SIG-M5 (cell line): ENCODE measurements around the gene AHCYL2.
"Not testable (repeated sequence)": the region's sequence is repeated elsewhere in the genome, so short reads cannot be mapped to it uniquely, and the experiment has no call there.

Experiments
- DNase-seq: peaks from one replicate; lab custom pipeline; 2025; lab: John Stamatoyannopoulos, UW

The AHCYL2 gene

GRCh38 chr7:129423700-129424410, 199.0 kb downstream of the AHCYL2 start:
- DNase-seq: no peak

GRCh38 chr7:129426482-129426881, 201.7 kb downstream of the AHCYL2 start:
- DNase-seq: no peak

- DNase-seq: no peak
Observed at GRCh38 chr7:129427526-129428045, 202.8 kb downstream of the AHCYL2 start.

- no peak for DNase-seq
Observed at GRCh38 chr7:129431911-129432643, 207.2 kb downstream of the AHCYL2 start.

GRCh38 chr7:129433847-129434674, 209.2 kb downstream of the AHCYL2 start, which contains the start of gene STRIP2:
Gene STRIP2, plus strand, starts transcription at chr7:129434432. Its CDS starts 41 bp downstream, at chr7:129434473.
- no peak for DNase-seq

GRCh38 chr7:129434675-129435318, 210.0 kb downstream of the AHCYL2 start:
- no peak for DNase-seq

- no peak for DNase-seq
Observed at GRCh38 chr7:129435414-129435829, 210.6 kb downstream of the AHCYL2 start.

- no peak for DNase-seq
Observed at GRCh38 chr7:129436335-129436923, 211.6 kb downstream of the AHCYL2 start.

GRCh38 chr7:129437190-129437589, 212.4 kb downstream of the AHCYL2 start:
- DNase-seq: no peak

GRCh38 chr7:129438281-129438838, 213.5 kb downstream of the AHCYL2 start:
- DNase-seq: no peak

GRCh38 chr7:129438839-129439651, 214.2 kb downstream of the AHCYL2 start:
- no peak for DNase-seq

- no peak for DNase-seq
Observed at GRCh38 chr7:129439963-129440625, 215.3 kb downstream of the AHCYL2 start.

GRCh38 chr7:129443612-129444011, 218.8 kb downstream of the AHCYL2 start:
- no peak for DNase-seq

- not testable (repeated sequence) for DNase-seq
Observed at GRCh38 chr7:129444776-129445175, 219.9 kb downstream of the AHCYL2 start.

- DNase-seq: not testable (repeated sequence)
Observed at GRCh38 chr7:129446925-129447324, 222.1 kb downstream of the AHCYL2 start.

- not testable (repeated sequence) for DNase-seq
Observed at GRCh38 chr7:129447445-129447844, 222.6 kb downstream of the AHCYL2 start.

- not testable (repeated sequence) for DNase-seq
Observed at GRCh38 chr7:129448608-129449007, 223.8 kb downstream of the AHCYL2 start.

- DNase-seq: no peak
Observed at GRCh38 chr7:129450295-129450694, 225.5 kb downstream of the AHCYL2 start.

GRCh38 chr7:129452589-129453231, 227.9 kb downstream of the AHCYL2 start:
- DNase-seq: no peak
